Globus pallidus (tissue), 1 donor: Measurements from ENCODE around the gene APP.
A peak's percentile ranks its signal among the peaks of the same experiment; 100 is the strongest.

ENCODE experiments used
- DNase-seq: peaks from one replicate; pipeline ENCODE4 v3.0.0-alpha.2; 2015; ENCODE audit warnings: low spot score

Gene APP

GRCh38 chr21:26170471-26171257 is at the start of gene APP:
Gene APP, minus strand, starts transcription at chr21:26170770. Its CDS starts 150 bp downstream, at chr21:26170620.
- DNase-seq: peak; percentile 80

GRCh38 chr21:26212220-26212619 is 41.6 kb upstream of the APP start:
- no peak for DNase-seq

DNA sequence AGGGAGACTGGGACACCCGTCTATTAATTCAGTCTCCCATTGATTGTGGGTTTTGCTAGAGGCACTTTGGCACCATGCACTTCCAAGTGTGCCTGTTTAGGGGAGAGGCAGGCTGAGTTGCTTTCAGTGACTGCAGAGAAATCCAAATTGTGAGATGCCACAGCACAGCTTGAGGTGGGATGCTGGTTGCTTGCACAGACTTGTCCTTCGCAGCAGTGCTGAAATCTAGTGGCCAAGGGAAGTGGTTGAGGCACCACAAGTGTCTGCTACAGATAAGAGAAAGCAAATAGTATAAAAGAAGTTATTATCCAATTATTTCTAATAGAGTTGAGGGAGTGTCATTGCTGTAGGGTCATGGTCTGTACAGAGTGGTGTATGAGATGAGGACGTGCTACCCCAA is 40.0 kb upstream of the APP start:
- no peak for DNase-seq

- DNase-seq: no peak
These were observed 36.5 kb upstream of the APP start for GRCh38 chr21:26207021-26207420.

- no peak for DNase-seq
These were observed 28.9 kb upstream of the APP start for GRCh38 chr21:26199456-26199855.

GRCh38 chr21:26195708-26196107 is 25.1 kb upstream of the APP start:
- no peak for DNase-seq

GRCh38 chr21:26194811-26195251 is 24.3 kb upstream of the APP start:
- DNase-seq: no peak

- no peak for DNase-seq
These were observed 23.8 kb upstream of the APP start for GRCh38 chr21:26194326-26194725.

DNA sequence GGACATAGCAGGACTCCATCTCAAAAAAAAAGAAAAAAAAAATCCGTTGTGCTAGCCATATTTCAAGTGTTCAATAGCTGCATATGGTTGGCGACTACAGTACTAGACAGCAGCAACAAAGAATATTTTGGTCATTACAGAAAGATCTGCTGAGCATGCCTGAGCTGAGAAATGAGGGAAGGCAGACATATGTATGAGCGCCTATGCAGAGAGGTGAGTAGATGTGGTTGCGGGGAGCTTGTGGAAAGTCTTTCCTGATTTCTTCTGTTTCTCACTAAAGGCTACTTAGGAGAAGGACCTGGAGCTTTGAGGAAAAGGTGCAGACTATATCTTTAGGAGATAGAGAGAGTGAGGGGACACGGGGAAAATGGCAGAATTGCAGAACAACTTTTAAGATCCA is 21.0 kb upstream of the APP start:
- no peak for DNase-seq

GRCh38 chr21:26188422-26188821 is 17.9 kb upstream of the APP start:
- no peak for DNase-seq

DNA sequence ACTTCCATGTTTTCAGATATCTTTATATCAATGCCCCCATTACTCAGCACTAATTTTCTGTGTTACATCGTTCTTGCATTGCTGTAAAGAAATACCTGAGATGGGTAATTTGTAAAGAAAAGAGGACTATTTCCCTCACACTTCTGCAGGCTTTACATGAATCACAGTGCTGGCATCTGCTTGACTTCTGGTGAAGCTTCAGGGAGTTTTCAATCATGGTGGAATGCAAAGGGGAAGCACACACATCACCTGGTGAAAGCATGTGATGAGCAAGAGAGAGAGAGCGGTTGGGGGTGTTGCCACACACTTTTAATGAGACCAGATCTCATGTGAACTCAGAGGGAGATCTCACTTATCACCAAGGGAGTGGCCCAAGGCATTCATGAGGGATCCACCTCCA is 14.9 kb upstream of the APP start:
- no peak for DNase-seq

- DNase-seq: no peak
These were observed 14.5 kb upstream of the APP start for GRCh38 chr21:26185021-26185420.

DNA sequence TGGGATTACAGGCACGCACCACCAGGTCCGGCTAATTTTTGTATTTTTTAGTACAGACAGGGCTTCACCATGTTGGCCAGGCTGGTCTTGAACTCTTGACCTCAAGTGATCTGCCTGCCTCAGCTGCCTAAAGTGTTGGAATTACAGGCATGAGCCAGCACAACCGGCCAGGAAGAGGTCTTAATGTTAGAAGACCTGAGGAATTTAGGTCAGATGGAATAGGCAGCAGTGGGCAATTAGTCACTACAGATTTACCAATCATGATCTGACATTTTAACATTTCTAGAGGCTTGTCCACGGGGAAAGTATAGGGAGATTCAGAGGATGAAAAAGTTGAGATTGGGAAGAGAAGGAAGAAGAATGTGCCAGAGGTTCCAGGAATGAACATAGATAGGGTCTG is 8.9 kb upstream of the APP start:
- DNase-seq: no peak

- DNase-seq: no peak
These were observed 7.3 kb upstream of the APP start for GRCh38 chr21:26177746-26178426.

GRCh38 chr21:26177187-26177586 is 6.6 kb upstream of the APP start:
- peak; percentile 52 for DNase-seq

- DNase-seq: no peak
These were observed 909 bp upstream of the APP start for GRCh38 chr21:26171258-26172100.

DNA sequence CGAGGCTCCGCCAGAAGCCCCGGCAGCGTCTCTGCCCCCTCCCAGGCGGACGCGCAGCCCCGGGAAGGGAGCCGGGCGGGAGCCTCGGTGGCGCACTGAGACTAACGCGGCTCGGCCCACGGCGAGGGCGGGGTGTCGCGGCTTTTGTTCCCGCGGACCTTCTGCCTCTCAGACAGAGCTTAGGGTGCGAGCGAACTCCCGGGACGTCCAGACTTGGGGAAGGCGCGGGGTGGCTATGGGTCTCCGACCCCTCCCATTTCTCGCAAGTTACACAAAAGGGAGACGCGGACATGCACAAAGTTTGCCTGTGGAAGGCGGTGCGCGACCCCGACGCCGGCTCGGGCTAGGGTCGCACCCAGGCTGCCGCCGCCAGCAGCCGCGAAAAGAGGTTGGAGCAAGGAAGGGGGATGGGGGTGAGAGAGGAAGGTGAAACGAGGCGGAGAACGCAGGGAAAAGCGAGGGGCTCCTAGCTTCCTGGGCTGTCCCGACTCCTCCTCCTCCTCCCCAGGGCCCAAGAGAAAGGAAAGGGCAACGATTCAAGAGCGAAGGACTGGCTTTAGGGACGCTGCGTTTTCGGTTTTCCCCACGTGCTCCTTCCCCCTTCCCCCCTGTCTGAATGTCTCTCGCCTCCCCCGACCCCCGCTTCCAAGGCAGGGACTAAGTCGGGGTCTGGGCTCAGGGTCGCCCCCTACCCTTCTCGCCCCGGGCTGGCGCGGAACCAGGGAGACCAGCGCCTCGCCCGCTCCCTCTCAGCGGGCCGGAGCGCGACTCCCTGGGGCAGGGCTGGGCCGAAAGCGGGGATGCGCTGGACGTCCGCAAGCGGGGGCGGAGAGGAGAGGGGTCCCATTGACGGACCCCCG is 729 bp downstream of the APP start:
- peak; percentile 71 for DNase-seq

- peak; percentile 77 for DNase-seq
These were observed 1.4 kb downstream of the APP start for GRCh38 chr21:26169061-26169610.

GRCh38 chr21:26168371-26168770 is 2.2 kb downstream of the APP start:
- DNase-seq: no peak

DNA sequence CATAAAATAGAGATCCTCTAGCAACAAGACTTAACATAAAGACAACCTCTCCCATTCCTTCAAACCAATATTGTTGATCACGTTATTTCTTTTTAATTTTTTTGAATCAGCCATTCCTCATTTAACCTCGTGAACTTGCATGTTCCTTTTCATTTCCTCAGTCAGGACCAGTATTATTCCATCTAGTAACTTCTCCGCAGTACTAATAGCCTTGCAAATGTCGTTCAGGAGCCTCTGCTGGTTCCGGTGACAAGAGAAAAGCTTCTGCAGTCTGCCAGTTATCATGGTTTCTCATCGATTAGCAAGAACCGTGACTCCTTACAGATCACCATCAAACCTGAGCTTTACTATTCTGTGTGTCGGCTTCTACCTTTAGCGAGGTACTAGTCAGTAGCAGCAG is 3.0 kb downstream of the APP start:
- DNase-seq: no peak

DNA sequence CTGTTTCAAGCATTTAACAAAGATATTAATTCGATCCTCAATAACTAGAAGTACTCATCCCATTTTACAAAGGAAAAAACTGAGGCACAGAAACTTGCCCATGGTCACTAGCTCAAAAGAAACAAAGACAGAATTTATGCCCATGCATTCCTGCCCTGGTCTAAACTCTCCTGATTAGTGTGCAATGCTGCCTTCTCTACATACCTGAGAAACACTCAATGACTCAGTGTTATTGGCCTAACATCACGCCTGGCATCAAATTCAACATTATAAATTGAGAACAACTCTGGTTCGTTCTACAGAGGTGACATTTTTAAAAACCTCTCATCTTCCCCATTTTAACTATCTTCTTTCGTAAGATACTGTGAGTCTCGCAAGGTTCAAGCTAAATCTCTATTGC is 5.2 kb downstream of the APP start:
- no peak for DNase-seq
